Measurements from ENCODE around the gene MRAS.
"Not testable (repeated sequence)": the region's sequence is repeated elsewhere in the genome, so short reads cannot be mapped to it uniquely, and the experiment has no call there.

The MRAS gene

GRCh38 chr3:138394686-138395085 is 46.3 kb downstream of the MRAS start:
- no peak for DNase-seq

DNA sequence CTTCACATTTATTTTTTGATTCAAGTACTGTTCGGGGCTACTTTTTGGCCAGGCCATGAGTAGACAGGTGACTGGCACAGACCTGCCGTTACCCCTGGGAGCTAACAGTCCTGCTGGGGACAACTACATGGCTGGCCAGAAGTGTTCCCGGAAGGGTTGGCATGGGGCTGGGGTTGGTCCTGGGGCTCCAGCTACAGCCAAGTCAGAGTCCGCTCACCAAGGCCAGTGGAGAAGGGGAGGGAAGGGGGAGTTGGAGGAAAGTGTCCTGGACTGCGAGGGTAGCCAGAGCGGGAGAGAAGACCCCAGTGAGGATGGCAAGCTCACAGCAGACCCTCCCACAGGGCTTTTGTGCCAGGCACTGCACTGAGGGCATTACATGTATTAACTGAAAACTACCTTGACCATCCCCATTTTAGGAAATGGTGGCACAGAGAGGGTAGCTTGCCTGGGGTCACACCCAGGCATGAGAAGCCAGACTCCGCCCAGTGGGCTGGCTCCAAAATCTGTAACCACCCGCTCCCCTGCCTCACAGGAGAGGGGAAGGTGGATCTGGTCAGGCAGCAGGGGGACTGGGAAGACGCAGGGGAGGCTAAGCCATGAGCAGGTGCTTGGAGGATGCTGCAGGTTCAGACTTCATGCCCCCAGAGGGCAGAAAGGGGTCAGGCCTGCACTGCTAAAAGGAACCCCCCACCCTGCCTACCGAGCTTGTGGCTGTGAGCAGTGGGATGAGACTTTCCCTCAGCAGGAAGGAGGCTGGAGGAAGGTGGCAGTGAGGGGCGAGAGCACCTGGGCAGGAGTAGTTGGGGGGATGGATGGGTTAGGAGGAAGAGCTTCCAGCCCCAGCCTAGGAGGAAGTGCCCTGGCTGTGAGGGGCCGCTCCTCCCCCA is 47.7 kb downstream of the MRAS start:
- DNase-seq, result no peak

GRCh38 chr3:138396752-138397410 is 48.5 kb downstream of the MRAS start:
- no peak for DNase-seq

DNA sequence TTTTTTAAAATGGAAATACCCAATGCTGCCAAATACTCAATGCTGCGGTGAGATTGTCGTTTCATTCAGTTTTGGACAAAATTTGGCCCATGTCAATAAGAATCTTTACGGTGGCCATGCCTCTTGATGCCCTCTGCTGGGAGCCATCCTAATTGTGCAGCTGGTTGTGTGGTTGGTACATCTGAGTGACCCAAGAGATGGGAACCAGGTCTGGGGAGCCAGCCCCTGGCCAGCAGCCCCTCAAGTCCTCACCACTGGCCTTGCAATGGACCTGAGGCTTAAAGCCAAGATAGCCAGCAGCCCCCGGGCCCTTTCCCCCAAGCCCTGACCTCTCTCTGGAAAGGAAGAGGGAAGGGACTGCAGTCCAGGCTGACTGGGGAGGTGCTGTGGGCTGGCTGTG is 49.6 kb downstream of the MRAS start:
- DNase-seq, result no peak

- DNase-seq, result no peak
Observed at GRCh38 chr3:138398791-138399575, 50.6 kb downstream of the MRAS start.

DNA sequence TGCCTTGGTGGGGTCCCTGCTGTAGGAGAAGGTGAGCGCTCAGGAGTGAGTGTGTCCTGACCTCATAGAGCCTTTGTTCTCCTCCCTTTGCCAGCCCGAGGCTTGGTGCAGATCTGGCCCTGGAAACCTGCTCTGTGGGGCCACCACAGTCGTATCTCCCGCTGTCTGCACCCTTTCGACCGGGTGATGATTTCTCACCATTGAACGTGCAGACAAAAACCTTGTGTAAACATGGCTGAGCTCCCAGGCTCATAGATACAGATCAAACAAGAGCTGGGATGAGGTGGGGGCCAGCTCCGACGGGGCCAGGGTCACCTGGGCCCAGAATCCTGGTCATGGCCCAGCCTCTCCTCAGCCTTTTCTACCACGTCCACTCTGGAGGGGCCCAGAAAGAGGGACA is 51.4 kb downstream of the MRAS start:
- no peak for DNase-seq

GRCh38 chr3:138400651-138401070 is 52.3 kb downstream of the MRAS start:
- DNase-seq, result no peak

DNA sequence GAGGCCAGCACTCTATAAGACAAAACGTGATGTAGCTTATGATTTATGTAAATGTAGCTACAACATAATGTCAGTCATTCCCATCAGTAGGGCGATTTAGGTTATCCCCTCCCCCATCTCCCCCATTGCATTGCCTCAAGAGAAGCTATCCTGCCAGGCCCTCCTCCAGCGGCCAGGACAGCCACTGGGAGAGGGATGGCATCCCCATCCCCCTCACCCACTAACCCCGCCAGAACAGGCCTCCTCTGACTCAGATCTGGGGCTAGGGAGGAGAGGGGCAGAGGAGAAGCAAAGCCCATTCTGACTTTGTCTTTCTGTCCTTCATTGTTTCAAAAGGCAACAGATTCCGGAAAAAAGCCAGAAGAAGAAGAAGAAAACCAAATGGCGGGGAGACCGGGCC is 53.5 kb downstream of the MRAS start:
- DNase-seq, result no peak

DNA sequence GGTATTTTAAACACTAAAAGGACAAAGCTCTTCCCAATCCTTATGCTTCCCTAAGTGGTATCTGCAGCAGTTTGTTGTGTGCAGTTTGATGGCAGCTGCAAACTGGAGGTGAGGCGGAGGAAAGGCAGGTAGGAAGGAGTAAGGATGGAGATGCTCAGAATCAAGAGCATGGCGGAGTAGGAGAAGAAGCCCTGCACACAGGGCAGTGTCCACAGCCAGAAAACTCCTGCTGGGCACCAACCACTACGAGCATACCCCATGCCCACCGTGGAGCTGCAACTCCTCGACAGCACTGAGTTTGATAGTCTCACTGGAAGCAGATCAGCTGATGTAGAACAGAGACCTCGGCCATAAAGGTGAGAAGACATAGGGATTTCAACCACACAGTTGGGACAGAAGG is 55.7 kb downstream of the MRAS start:
- DNase-seq, result no peak

DNA sequence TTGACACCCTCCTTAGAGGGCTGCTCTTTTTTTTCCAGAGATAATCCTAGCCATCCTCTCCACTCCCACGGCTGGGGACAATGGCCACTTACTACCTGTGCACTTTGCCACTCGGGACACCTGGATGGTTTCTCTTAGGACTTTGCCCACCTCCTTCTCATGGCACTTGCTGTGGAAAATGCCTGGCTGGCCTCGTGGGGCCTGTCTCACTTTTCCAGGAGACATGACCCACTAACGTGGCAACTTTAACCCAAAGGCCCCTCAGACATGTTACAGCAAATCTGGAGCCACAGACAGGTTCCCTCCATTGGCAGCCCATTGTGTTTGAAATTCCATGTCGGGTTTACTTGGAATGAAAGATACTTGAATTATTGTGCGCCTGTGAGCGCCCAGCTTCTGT is 56.6 kb downstream of the MRAS start:
- no peak for DNase-seq

- DNase-seq, result no peak
Observed at GRCh38 chr3:138405486-138405885, 57.1 kb downstream of the MRAS start.

DNA sequence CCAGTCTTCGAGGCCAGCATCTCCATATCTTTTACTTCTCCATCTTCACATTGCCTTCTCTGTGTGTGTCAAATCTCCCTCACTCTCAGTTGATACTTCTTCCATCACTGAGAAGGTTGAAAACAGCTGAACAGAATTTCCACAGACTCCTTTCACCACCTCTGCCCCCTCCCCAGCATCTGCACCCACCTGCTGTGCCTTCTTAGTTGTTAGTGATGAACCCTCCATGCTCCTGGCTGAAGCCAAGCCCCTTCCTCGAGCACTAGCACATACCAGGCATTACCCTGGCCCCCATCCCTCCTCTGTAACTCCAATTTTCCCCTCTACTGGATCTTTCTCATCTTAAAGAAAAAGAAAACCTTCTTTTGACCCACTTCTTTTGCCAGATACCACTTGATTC is 58.2 kb downstream of the MRAS start:
- no peak for DNase-seq

GRCh38 chr3:138407236-138407907 is 59.0 kb downstream of the MRAS start:
- DNase-seq, result no peak

GRCh38 chr3:138408751-138409570 is 60.6 kb downstream of the MRAS start:
- no peak for DNase-seq

DNA sequence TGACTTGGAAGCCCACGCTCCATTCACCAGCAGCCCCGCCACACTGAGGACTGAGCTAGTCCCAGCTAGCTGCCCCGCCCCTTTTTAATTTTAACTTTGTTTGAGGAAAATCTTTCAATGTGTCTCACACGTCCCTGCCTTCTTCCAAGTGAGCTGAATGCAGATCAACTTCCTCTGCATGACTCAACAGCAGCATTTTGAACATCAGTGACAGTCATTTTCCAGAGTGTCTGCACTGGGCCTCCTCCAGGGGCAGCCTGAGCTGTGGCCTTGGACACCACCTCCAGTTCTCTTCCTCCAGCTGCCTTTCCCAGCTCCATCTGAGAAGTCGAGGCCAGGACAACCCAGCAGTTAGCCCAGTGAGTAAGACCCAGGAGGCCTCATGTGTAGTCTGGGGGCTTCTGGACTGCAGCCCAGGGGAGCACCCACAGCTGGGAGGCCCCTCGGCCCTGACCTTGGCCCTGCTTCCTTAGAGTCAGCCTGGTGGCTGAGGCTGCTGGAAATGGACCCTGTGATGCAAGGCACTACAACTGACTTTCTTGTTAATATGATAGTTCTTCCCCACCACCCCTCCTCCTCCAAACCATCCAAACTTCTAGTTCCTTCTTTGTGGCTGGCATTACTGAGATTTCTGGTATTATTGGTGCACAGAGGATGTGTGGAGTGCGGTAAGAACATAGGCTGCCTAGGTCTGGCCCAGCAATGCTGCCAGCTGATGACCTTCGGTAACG is 64.6 kb downstream of the MRAS start:
- no peak for DNase-seq

GRCh38 chr3:138416236-138416635 is 67.9 kb downstream of the MRAS start:
- DNase-seq, result not testable (repeated sequence)

DNA sequence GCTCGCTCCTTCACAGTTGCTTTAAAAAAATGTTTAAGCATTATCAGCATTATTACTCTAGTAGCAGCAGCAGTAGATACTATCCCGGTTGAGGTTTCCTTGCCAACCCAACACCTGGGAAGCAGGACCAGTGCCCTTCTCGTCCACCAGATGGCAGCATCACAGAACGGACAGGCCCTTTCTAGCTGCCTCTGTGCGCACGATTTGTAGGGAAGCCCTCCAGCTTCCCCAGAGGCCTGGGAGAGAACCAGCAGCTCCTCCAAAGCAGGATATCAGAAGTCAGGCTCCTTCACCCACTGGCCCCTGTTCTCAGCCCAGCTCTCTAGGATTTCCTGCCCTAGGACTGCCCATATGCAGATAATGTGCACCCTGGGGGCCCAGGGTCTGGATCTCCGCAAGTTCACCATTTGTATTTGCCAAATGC is 69.2 kb downstream of the MRAS start:
- peak; percentile 40 for DNase-seq

DNA sequence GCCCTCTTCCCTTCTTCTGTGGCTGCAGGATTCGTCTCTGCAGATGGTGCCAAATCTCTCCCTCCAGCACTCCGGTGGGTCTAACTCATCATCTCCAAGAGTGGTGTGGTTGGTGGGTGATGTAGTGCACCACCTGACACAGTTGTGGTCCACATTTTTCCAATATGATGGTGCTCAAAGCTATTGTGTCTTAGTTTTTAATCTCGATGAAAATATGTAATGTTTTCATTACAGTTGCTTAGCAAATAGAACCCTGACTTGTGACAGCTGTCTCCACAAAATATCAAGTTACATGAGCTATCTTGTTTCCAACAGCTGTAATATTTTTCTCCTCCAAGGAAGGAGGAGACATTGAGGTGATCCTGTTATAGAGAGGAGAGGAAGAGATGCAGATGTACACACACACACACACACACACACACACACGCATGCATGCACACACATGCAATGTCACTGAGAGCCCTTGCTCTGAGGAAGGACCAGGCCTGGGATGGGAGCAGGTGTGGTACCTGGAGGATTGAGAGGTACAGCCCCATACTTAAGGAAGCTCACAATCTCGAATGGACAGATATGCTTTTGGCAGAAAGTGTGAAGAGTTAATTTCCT is 70.3 kb downstream of the MRAS start:
- no peak for DNase-seq

GRCh38 chr3:138423316-138423715 is 74.9 kb downstream of the MRAS start:
- DNase-seq, result no peak

DNA sequence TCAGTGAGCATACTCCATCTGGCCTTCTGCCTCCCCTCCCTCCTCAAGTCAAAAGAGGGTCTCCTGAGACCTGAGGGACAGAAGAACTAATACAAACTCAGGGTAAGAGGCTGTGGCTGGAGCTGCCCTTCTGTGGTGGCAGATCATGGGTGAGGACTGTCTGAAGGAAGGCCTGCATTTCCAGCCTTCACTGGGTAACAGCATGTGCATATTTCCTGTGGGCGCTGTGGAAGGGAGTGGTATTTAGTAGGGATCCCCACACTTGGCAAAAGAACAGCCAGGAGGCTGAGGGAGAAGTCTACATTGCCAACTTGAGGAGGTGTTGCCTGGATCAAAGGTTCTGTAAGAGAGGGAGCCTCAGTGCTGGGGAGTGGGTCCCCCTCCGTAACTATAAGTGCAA is 75.9 kb downstream of the MRAS start:
- DNase-seq, result no peak

GRCh38 chr3:138426211-138426610 is 77.8 kb downstream of the MRAS start:
- no peak for DNase-seq
